HEK293 (cell line): Measurements from ENCODE around the gene RBM4.

Experiments used
- CTCF ChIA-PET: fragments of 350-600 bp; formaldehyde crosslinking; extraction: SDS; loops from one replicate; lab custom pipeline; 2021; ENCODE audit warnings: antibody characterized with exemption; lab: Yijun Ruan, JAX
- POLR2A ChIA-PET: fragments of 300-600 bp; formaldehyde crosslinking; extraction: SDS; loops from one replicate; lab custom pipeline; 2020; ENCODE audit warnings: antibody characterized with exemption, inconsistent platforms; lab: Yijun Ruan, JAX
- H3K27ac ChIP-seq: fragments of 200-500 bp; sonication (Bioruptor generic); 2 replicates; pipeline ENCODE4 v1.5.1; 2014; ENCODE audit warnings: low read depth, low read length, control low read depth, inconsistent platforms; ENCODE audit errors: extremely low read depth
- H3K36me3 ChIP-seq, 2 experiments: fragments of 200-500 bp in 1 of 2; sonication (Bioruptor generic) in 1 of 2; 1 replicate in 1 of 2; 2 replicates in 1 of 2; pipeline ENCODE4 v1.5.1; 2014 to 2017; ENCODE audit warnings: inconsistent platforms in 2 of 2, low read length in 2 of 2; ENCODE audit not compliant: control insufficient read depth in 2 of 2, insufficient read depth in 1 of 2
- H3K4me1 ChIP-seq: fragments of 200-500 bp; sonication (Bioruptor generic); 2 replicates; pipeline ENCODE4 v1.5.1; 2014; ENCODE audit warnings: mild to moderate bottlenecking, low read length, inconsistent platforms; ENCODE audit not compliant: control insufficient read depth, insufficient read depth
- H3K4me3 ChIP-seq: 2 replicates; pipeline ENCODE4 v1.5.1; 2011; ENCODE audit warnings: low read depth, mild to moderate bottlenecking, control low read depth, low read length, moderate library complexity
- H3K9me3 ChIP-seq: fragments of 200-500 bp; sonication (Bioruptor generic); 2 replicates; pipeline ENCODE4 v1.5.1; 2014; ENCODE audit warnings: low read depth, low read length, inconsistent platforms; ENCODE audit not compliant: control insufficient read depth, insufficient read depth
- HOXD13 ChIP-seq: sonication (generic); formaldehyde crosslinking; IDR thresholded peaks from 2 replicates; pipeline ENCODE4 v1.8.0; 2022; ENCODE audit warnings: missing genetic modification reagents, borderline replicate concordance
- OSR2 ChIP-seq: fragments of 450-650 bp; formaldehyde crosslinking; IDR thresholded peaks from 2 replicates; pipeline ENCODE4 v1.5.1; 2016; ENCODE audit warnings: missing biosample characterization, missing genetic modification characterization
- PRDM1 ChIP-seq: fragments of 450-650 bp; formaldehyde crosslinking; IDR thresholded peaks from 2 replicates; pipeline ENCODE4; 2016; ENCODE audit warnings: missing biosample characterization, missing genetic modification characterization
- ZBTB17 ChIP-seq: fragments of 450-650 bp; formaldehyde crosslinking; IDR thresholded peaks from 2 replicates; pipeline ENCODE4 v1.5.1; 2016; ENCODE audit warnings: missing biosample characterization, missing genetic modification characterization
- ZFP69B ChIP-seq: fragments of 450-650 bp; formaldehyde crosslinking; IDR thresholded peaks from 2 replicates; pipeline ENCODE4 v1.5.1; 2016; ENCODE audit warnings: missing biosample characterization, missing genetic modification characterization
- ZNF366 ChIP-seq: fragments of 450-650 bp; formaldehyde crosslinking; conservative IDR thresholded peaks from 2 replicates; pipeline ENCODE4 v1.5.1; 2016; ENCODE audit warnings: missing biosample characterization, missing genetic modification characterization
- ZNF776 ChIP-seq: fragments of 450-650 bp; formaldehyde crosslinking; IDR thresholded peaks from 2 replicates; pipeline ENCODE4 v1.5.0; 2017; ENCODE audit warnings: missing biosample characterization, missing genetic modification characterization, borderline replicate concordance
- TF ChIP-seq, protein P1 (sequence below): fragments of 450-650 bp; formaldehyde crosslinking; IDR thresholded peaks from 2 replicates; pipeline ENCODE4 v1.5.1; 2016; ENCODE audit warnings: missing biosample characterization, missing genetic modification characterization
- TF ChIP-seq, protein P2 (sequence below): fragments of 450-650 bp; formaldehyde crosslinking; optimal IDR thresholded peaks from 2 replicates; pipeline ENCODE3; 2016; ENCODE audit warnings: missing biosample characterization, mild to moderate bottlenecking, missing genetic modification characterization
- TF ChIP-seq, protein P3 (sequence below): sonication (generic); formaldehyde crosslinking; IDR thresholded peaks from 2 replicates; pipeline ENCODE4 v1.8.1; 2022; ENCODE audit warnings: mild to moderate bottlenecking, moderate library complexity, missing genetic modification reagents
- TF ChIP-seq, protein P4 (sequence below): fragments of 450-650 bp; formaldehyde crosslinking; IDR thresholded peaks from 2 replicates; pipeline ENCODE4 v1.5.1; 2016; ENCODE audit warnings: missing biosample characterization, missing genetic modification characterization
- TF ChIP-seq, protein P5 (sequence below): fragments of 450-650 bp; formaldehyde crosslinking; IDR thresholded peaks from 2 replicates; pipeline ENCODE4 v1.5.1; 2017; ENCODE audit warnings: missing biosample characterization, missing genetic modification characterization

The RBM4 gene

DNA sequence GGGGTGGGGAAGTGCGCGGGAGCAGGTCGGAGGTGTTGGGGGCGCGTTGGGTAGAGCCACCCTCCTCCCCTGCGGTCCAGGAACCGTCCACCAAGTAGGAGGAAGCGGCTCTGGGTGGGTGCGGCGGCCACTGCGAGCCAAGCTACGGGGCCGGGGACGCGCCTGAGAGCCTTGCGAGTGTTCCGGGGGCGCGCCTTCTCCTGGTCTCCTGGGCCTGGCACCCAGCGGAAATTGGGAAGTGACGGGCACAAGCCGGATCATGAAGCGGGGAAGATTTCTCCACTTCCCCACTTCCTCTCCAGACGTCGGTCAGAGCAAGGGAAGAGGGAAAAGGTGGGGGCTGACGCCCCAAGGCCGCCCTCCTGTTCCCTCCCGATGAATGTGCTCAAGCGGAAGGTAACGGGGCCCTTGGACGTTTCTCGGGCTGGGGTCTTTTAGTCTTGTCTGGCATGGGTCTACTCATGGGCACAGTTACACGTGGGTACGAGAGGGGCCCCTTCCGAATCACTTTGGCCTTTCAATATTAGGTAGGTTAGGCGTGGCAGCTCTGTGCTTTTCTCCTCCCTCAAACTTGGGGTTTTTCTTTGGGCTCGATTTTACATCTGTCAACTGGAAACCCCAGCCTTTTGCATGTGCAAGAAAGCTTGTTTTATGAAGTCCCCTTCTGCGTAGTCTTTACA lies 21.2 kb upstream of the RBM4 start (continued):
- TF ChIP-seq, protein P1, sequence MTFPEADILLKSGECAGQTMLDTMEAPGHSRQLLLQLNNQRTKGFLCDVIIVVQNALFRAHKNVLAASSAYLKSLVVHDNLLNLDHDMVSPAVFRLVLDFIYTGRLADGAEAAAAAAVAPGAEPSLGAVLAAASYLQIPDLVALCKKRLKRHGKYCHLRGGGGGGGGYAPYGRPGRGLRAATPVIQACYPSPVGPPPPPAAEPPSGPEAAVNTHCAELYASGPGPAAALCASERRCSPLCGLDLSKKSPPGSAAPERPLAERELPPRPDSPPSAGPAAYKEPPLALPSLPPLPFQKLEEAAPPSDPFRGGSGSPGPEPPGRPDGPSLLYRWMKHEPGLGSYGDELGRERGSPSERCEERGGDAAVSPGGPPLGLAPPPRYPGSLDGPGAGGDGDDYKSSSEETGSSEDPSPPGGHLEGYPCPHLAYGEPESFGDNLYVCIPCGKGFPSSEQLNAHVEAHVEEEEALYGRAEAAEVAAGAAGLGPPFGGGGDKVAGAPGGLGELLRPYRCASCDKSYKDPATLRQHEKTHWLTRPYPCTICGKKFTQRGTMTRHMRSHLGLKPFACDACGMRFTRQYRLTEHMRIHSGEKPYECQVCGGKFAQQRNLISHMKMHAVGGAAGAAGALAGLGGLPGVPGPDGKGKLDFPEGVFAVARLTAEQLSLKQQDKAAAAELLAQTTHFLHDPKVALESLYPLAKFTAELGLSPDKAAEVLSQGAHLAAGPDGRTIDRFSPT (tag by site-specific recombination), result no peak
- TF ChIP-seq, protein P2, sequence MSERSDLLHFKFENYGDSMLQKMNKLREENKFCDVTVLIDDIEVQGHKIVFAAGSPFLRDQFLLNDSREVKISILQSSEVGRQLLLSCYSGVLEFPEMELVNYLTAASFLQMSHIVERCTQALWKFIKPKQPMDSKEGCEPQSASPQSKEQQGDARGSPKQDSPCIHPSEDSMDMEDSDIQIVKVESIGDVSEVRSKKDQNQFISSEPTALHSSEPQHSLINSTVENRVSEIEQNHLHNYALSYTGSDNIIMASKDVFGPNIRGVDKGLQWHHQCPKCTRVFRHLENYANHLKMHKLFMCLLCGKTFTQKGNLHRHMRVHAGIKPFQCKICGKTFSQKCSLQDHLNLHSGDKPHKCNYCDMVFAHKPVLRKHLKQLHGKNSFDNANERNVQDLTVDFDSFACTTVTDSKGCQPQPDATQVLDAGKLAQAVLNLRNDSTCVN (tag by site-specific recombination), result peak; percentile 84
- TF ChIP-seq ZNF776 (tag by site-specific recombination) (no peak), HOXD13 (no peak)
- TF ChIP-seq, protein P3, sequence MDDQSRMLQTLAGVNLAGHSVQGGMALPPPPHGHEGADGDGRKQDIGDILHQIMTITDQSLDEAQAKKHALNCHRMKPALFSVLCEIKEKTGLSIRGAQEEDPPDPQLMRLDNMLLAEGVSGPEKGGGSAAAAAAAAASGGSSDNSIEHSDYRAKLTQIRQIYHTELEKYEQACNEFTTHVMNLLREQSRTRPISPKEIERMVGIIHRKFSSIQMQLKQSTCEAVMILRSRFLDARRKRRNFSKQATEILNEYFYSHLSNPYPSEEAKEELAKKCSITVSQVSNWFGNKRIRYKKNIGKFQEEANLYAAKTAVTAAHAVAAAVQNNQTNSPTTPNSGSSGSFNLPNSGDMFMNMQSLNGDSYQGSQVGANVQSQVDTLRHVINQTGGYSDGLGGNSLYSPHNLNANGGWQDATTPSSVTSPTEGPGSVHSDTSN, result no peak
- TF ChIP-seq, all 188 proteins: peak for 12

DNA sequence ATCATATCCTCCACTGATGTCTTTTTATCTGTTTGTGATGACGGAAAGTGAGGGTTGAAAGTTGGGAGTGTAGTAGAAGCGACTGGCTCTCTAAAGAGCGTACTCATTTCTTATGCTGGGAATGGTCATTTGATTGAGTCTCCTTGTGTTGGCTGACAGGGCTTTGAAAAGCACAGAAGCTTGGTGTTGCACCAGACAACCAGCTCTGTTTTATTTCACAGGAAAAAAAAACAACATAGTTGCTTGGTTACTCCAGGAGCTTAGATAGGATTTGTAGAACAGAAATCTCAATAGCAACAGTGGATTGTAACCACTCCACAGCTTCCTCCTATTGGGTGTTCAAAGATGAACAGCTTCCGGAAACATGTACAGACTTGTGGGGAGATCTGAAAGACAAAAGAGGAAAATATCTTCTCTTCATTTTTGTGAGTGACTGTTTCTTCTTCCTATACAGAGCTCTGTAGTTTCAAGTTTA lies 19.4 kb upstream of the RBM4 start:
- Histone ChIP-seq H3K4me3 (peak overlapping the region; percentile 75), H3K36me3 (peaks cover 15 to 64% of the 10 kb centered on the region in 2 experiments; a peak in 2 of 3 replicates), H3K27ac (0 out of 2 replicates have a peak overlapping the region, but pooled peaks have one; percentile 1)
- POLR2A ChIA-PET, result interaction anchor here (1.4 to 2.4 kb wide), 3 partner anchors 12 to 58 kb away, joined by 7 to 13 read pairs (median 13); partner anchors contain the start of genes RBM4 and RBM4B
- peak; percentile 66 for TF ChIP-seq PRDM1
- TF ChIP-seq ZNF366 (tag by site-specific recombination), result 0 out of 2 replicates have a peak, but pooled peaks have one; percentile 33
- TF ChIP-seq, protein P4, sequence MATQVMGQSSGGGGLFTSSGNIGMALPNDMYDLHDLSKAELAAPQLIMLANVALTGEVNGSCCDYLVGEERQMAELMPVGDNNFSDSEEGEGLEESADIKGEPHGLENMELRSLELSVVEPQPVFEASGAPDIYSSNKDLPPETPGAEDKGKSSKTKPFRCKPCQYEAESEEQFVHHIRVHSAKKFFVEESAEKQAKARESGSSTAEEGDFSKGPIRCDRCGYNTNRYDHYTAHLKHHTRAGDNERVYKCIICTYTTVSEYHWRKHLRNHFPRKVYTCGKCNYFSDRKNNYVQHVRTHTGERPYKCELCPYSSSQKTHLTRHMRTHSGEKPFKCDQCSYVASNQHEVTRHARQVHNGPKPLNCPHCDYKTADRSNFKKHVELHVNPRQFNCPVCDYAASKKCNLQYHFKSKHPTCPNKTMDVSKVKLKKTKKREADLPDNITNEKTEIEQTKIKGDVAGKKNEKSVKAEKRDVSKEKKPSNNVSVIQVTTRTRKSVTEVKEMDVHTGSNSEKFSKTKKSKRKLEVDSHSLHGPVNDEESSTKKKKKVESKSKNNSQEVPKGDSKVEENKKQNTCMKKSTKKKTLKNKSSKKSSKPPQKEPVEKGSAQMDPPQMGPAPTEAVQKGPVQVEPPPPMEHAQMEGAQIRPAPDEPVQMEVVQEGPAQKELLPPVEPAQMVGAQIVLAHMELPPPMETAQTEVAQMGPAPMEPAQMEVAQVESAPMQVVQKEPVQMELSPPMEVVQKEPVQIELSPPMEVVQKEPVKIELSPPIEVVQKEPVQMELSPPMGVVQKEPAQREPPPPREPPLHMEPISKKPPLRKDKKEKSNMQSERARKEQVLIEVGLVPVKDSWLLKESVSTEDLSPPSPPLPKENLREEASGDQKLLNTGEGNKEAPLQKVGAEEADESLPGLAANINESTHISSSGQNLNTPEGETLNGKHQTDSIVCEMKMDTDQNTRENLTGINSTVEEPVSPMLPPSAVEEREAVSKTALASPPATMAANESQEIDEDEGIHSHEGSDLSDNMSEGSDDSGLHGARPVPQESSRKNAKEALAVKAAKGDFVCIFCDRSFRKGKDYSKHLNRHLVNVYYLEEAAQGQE (tag by site-specific recombination), result no peak
- TF ChIP-seq OSR2 (tag by site-specific recombination), result peak; percentile 11; the same call in 1 of the 2 replicates
- no peak for TF ChIP-seq ZFP69B (tag by site-specific recombination)
- peak; percentile 85 for TF ChIP-seq ZBTB17 (tag by site-specific recombination)
- TF ChIP-seq, protein P5, sequence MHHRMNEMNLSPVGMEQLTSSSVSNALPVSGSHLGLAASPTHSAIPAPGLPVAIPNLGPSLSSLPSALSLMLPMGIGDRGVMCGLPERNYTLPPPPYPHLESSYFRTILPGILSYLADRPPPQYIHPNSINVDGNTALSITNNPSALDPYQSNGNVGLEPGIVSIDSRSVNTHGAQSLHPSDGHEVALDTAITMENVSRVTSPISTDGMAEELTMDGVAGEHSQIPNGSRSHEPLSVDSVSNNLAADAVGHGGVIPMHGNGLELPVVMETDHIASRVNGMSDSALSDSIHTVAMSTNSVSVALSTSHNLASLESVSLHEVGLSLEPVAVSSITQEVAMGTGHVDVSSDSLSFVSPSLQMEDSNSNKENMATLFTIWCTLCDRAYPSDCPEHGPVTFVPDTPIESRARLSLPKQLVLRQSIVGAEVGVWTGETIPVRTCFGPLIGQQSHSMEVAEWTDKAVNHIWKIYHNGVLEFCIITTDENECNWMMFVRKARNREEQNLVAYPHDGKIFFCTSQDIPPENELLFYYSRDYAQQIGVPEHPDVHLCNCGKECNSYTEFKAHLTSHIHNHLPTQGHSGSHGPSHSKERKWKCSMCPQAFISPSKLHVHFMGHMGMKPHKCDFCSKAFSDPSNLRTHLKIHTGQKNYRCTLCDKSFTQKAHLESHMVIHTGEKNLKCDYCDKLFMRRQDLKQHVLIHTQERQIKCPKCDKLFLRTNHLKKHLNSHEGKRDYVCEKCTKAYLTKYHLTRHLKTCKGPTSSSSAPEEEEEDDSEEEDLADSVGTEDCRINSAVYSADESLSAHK (tag by site-specific recombination), result 0 out of 2 replicates have a peak, but pooled peaks have one; percentile 24
- TF ChIP-seq, all 188 proteins: peak for 5
- no peaks in the 10 kb centered on the region for H3K9me3 ChIP-seq
- CTCF ChIA-PET, result interaction anchor here (0.7 to 1.1 kb wide), 2 partner anchors 24 to 35 kb away, joined by 3 to 4 read pairs; no protein-coding TSS in a partner anchor
- H3K4me1 ChIP-seq, result 0 out of 2 replicates have a peak, but pooled peaks cover 3% of the 10 kb centered on the region
